DND-41 (cell line): Measurements from ENCODE around the gene C1QL2.

Experiments
- ATAC-seq: fragments of 200-7000 bp; cut with Tn5 transposase; 3 replicates; pipeline ENCODE4 v1.9.1; 2021; ENCODE audit warnings: low read depth; ENCODE audit not compliant: insufficient read depth
- DNase-seq: peaks from one replicate; pipeline ENCODE4 v3.0.0-alpha.2; 2020
- H2AFZ ChIP-seq: 2 replicates; pipeline ENCODE4 v1.6.0; 2012; ENCODE audit warnings: low read depth, low read length
- H3K27ac ChIP-seq: 2 replicates; pipeline ENCODE4 v1.5.1; 2012; ENCODE audit warnings: low read length, inconsistent platforms
- H3K27me3 ChIP-seq: fragments of 200-600 bp; sonication (generic); 2 replicates; pipeline ENCODE4 v1.6.0; 2012; ENCODE audit warnings: low read length, mild to moderate bottlenecking, inconsistent platforms; ENCODE audit not compliant: insufficient read depth, poor library complexity
- H3K36me3 ChIP-seq: 2 replicates; pipeline ENCODE4 v1.5.1; 2012; ENCODE audit warnings: low read length, inconsistent platforms; ENCODE audit not compliant: insufficient read depth
- H3K4me1 ChIP-seq: 2 replicates; pipeline ENCODE4 v1.5.1; 2012; ENCODE audit warnings: mild to moderate bottlenecking, low read length; ENCODE audit not compliant: insufficient read depth
- H3K4me2 ChIP-seq: 2 replicates; pipeline ENCODE4 v1.6.0; 2012; ENCODE audit warnings: mild to moderate bottlenecking, moderate library complexity, low read length, inconsistent platforms; ENCODE audit not compliant: insufficient read depth
- H3K4me3 ChIP-seq, 2 experiments: fragments of 200-600 bp in 1 of 2; shearing (Covaris generic) in 1 of 2; 2 replicates each; pipeline ENCODE4 v1.5.1; 2012 to 2016; ENCODE audit warnings: inconsistent platforms in 2 of 2, low read length in 2 of 2, mild to moderate bottlenecking in 2 of 2, low read depth in 1 of 2, moderate library complexity in 1 of 2
- H3K79me2 ChIP-seq: 2 replicates; pipeline ENCODE4 v1.6.0; 2012; ENCODE audit warnings: low read length, inconsistent platforms; ENCODE audit not compliant: insufficient read depth
- H3K9ac ChIP-seq: 2 replicates; pipeline ENCODE4 v1.6.0; 2012; ENCODE audit warnings: low read depth, mild to moderate bottlenecking, inconsistent platforms, low read length, moderate library complexity
- H3K9me3 ChIP-seq: 2 replicates; pipeline ENCODE4 v1.5.1; 2012; ENCODE audit warnings: low read length, moderate library complexity, mild to moderate bottlenecking, inconsistent platforms; ENCODE audit not compliant: insufficient read depth, severe bottlenecking
- H4K20me1 ChIP-seq: 2 replicates; pipeline ENCODE4 v1.6.0; 2012; ENCODE audit warnings: low read length; ENCODE audit not compliant: insufficient read depth
- CTCF ChIP-seq: IDR thresholded peaks from 2 replicates; pipeline ENCODE4 v1.5.1; 2012; ENCODE audit warnings: borderline replicate concordance, low read length, moderate library complexity, mild to moderate bottlenecking; ENCODE audit not compliant: poor library complexity, severe bottlenecking; ENCODE audit errors: extremely low read depth
- EZH2 ChIP-seq: IDR thresholded peaks from 3 replicates; pipeline ENCODE4 v1.6.1; 2012; ENCODE audit warnings: borderline replicate concordance, low read depth, mild to moderate bottlenecking, moderate library complexity, low read length, inconsistent platforms; ENCODE audit not compliant: severe bottlenecking

The C1QL2 gene

GRCh38 chr2:119195001-119195400, 36.5 kb upstream of the C1QL2 start:
- no peak overlapping the region for H2AFZ ChIP-seq
- H3K4me3 ChIP-seq, result no peak overlapping the region
- H3K27ac ChIP-seq, result no peak overlapping the region
- no peak for ATAC-seq
- no peaks in the 10 kb centered on the region for H3K4me1 ChIP-seq
- no peaks in the 10 kb centered on the region for H3K36me3 ChIP-seq
- no peaks in the 10 kb centered on the region for H3K9me3 ChIP-seq
- no peak overlapping the region for H3K4me2 ChIP-seq
- no peak overlapping the region for H3K9ac ChIP-seq
- no peaks in the 10 kb centered on the region; the same call in 1 of the 2 replicates for H4K20me1 ChIP-seq
- H3K27me3 ChIP-seq, result peaks cover 9% of the 10 kb centered on the region
- H3K79me2 ChIP-seq, result no peaks in the 10 kb centered on the region
- no peak for DNase-seq
- no peak for TF ChIP-seq EZH2
- no peak for TF ChIP-seq CTCF

- TF ChIP-seq CTCF, result no peak
- no peak for TF ChIP-seq EZH2
- Histone ChIP-seq H2AFZ (no peak overlapping the region), H3K9ac (no peak overlapping the region), H3K4me1 (no peaks in the 10 kb centered on the region), H3K9me3 (no peaks in the 10 kb centered on the region), H4K20me1 (no peaks in the 10 kb centered on the region; the same call in 1 of the 2 replicates), H3K4me3 (no peak overlapping the region), H3K27ac (no peak overlapping the region), H3K27me3 (peaks cover 3% of the 10 kb centered on the region), H3K79me2 (no peaks in the 10 kb centered on the region), H3K4me2 (no peak overlapping the region), H3K36me3 (no peaks in the 10 kb centered on the region)
- DNase-seq (no peak), ATAC-seq (no peak)
Measured at GRCh38 chr2:119192893-119193292, 34.3 kb upstream of the C1QL2 start.

GRCh38 chr2:119190321-119191111, 32.0 kb upstream of the C1QL2 start:
- no peak overlapping the region for H2AFZ ChIP-seq

More at GRCh38 chr2:119190321-119191111, 32.0 kb upstream of the C1QL2 start:
- Histone ChIP-seq H4K20me1 (no peaks in the 10 kb centered on the region), H3K36me3 (no peaks in the 10 kb centered on the region), H3K79me2 (no peaks in the 10 kb centered on the region), H3K9ac (no peak overlapping the region), H3K4me3 (no peak overlapping the region), H3K9me3 (no peaks in the 10 kb centered on the region), H3K4me2 (no peak overlapping the region), H3K4me1 (no peaks in the 10 kb centered on the region), H3K27me3 (no peaks in the 10 kb centered on the region), H3K27ac (no peak overlapping the region)
- TF ChIP-seq EZH2, result no peak
- no peak for TF ChIP-seq CTCF
- ATAC-seq, result no peak
- DNase-seq, result no peak
